D721Med (cell line): ENCODE data around the gene USH1C.

Experiments
- DNase-seq: peaks from one replicate; pipeline ENCODE4 v3.0.0; 2011; ENCODE audit warnings: low spot score; ENCODE audit not compliant: insufficient read length
- FAIRE-seq: peaks from 2 replicates; lab custom pipeline; 2011; peaks lifted over from hg19 to GRCh38; lab: Jason Lieb, UNC
- CTCF ChIP-seq: IDR thresholded peaks from 2 replicates; pipeline ENCODE4 v1.5.1; 2012; ENCODE audit warnings: mild to moderate bottlenecking, control low read depth; ENCODE audit not compliant: insufficient read depth; ENCODE audit errors: missing control alignments

The USH1C gene

DNA sequence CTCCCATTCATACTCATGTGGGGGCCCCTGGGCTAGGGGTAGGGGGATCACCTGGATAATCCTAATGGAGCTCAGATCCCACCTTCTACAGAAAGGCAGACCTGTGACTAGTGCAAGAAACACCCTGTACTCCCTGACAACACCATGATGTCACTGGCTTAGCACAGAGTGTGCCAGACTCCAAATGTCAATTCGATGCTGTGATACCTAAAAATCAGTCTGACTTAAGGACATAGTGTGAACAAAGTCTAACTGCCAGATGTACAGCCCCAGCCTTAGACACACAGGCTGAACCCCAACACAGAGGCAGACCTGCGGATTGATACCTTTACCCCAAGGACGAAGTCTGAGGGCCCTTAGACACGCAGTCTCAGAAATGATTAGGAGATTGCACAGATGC, 76.1 kb downstream of the USH1C start:
- no peak for TF ChIP-seq CTCF
- DNase-seq (no peak), FAIRE-seq (no peak)

DNA sequence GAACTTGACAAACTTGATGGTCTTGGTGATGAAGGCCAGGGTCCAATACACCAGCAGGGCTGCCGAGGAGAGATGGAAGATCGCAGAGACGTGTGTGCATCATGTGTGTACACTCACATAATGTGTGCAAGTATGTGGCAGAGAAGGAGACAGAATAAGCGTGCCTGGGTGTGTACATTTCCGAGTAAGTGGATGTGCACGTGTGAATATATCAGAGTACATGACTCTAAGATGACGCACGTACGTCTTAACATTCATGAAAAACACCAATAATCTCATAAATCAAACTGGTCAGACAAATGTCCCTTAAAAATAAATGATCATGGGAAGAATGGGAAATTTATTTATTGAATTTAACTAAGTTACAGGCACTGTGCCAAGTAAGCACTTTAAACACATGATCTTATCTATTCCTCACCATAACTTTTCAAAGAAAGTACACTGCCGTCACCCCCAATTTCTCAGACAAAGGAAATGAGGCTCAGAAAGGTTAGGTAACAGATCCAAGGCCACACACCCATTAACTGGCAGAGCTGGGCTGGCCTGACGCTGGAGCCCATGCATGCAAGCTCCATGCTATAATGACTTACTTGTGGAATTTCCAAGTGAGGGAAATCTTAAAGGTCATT, 80.6 kb downstream of the USH1C start:
- DNase-seq (no peak), FAIRE-seq (no peak)
- no peak for TF ChIP-seq CTCF

DNA sequence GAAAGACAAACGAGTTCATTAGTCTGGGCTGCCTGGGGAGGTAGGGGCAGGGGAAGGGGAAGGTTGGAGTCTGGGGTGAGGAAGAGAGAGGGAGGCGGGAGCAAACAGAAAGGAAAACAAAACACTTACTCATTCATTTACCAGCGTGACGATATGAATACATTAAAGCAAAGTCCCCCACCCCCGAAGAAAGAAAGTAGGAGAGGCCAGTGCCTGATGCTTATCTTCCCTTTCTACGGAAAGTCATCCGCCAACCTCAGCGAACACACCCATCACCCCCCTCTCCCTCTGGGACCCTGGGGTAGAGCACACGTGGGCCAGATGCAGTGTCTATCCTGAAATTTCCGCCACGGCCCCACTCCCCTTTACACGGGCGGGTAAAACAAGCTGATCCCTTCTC, 81.3 kb downstream of the USH1C start:
- TF ChIP-seq CTCF, result no peak
- no peak for FAIRE-seq
- no peak for DNase-seq

- no peak for TF ChIP-seq CTCF
- FAIRE-seq (no peak), DNase-seq (no peak)
Measured at GRCh38 chr11:17460406-17460805, 83.8 kb downstream of the USH1C start.

- FAIRE-seq (no peak), DNase-seq (no peak)
- TF ChIP-seq CTCF, result no peak
Measured at GRCh38 chr11:17459236-17459896, 84.8 kb downstream of the USH1C start.

DNA sequence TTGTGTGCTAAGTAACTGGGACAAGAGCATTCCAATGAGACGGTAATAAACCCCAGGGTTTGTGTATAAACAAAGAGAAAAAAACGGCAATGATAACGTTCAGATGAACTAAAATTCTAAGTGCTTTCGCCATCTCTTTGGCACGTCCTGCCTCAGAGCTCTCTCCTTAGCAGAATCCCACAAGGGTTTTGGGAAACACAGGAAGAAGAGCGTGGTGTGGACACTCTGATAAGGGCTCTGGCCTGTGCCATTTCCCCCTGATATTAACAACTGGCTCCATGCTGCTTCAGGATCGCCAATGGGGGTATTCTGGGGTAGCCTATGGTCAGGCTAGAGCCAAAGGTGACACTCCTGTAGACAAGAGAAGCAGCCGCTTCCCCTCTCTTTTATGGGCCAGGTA, 85.9 kb downstream of the USH1C start:
- no peak for FAIRE-seq
- no peak for DNase-seq
- TF ChIP-seq CTCF, result no peak
